Neural cell (in vitro differentiated cells): Measurements from ENCODE around the gene DCAF16. TPM values are rescaled to one million over a fixed set of nuclear protein-coding genes. Genes with fewer than 3 reads are reported as not detected.
"Not testable (repeated sequence)": the region's sequence is repeated elsewhere in the genome, so short reads cannot be mapped to it uniquely, and the experiment has no call there.

Experiments used
- H2AFZ ChIP-seq: fragments of 200-600, 300-800 bp; sonication (generic), shearing (Covaris generic); 2 replicates; pipeline ENCODE4 v1.6.0; 2014; ENCODE audit warnings: low read depth, mild to moderate bottlenecking, antibody characterized with exemption, low read length, moderate library complexity
- H3F3A ChIP-seq: fragments of 200-600 bp; shearing (Covaris generic); 2 replicates; pipeline ENCODE4 v1.6.1; 2016; ENCODE audit warnings: mild to moderate bottlenecking, moderate library complexity, mixed read lengths, antibody characterized with exemption, low read length; ENCODE audit not compliant: insufficient read depth, poor library complexity, severe bottlenecking
- H3K27ac ChIP-seq: fragments of 200-600, 300-800 bp; sonication (generic), shearing (Covaris generic); 2 replicates; pipeline ENCODE4 v1.5.1; 2014; ENCODE audit warnings: mild to moderate bottlenecking, low read length, moderate library complexity
- H3K27me3 ChIP-seq: fragments of 300-800, 200-600 bp; sonication (generic), shearing (Covaris generic); 2 replicates; pipeline ENCODE4 v1.6.0; 2014; ENCODE audit warnings: mild to moderate bottlenecking, low read depth, low read length, moderate library complexity; ENCODE audit not compliant: insufficient read depth
- H3K36me3 ChIP-seq: fragments of 300-800, 200-600 bp; sonication (generic), shearing (Covaris generic); 2 replicates; pipeline ENCODE4 v1.5.1; 2014; ENCODE audit warnings: mild to moderate bottlenecking, antibody characterized with exemption, low read length, moderate library complexity; ENCODE audit not compliant: insufficient read depth
- H3K4me2 ChIP-seq: fragments of 300-800, 200-600 bp; sonication (generic), shearing (Covaris generic); 2 replicates; pipeline ENCODE4 v1.6.0; 2014; ENCODE audit warnings: mild to moderate bottlenecking, low read length
- H3K4me3 ChIP-seq: fragments of 300-800, 200-600 bp; sonication (generic), shearing (Covaris generic); 2 replicates; pipeline ENCODE4 v1.5.1; 2014; ENCODE audit warnings: mild to moderate bottlenecking, low read length, moderate library complexity
- H3K79me2 ChIP-seq: fragments of 200-600 bp; shearing (Covaris generic); replicated peaks from 2 replicates; pipeline ENCODE4 v1.6.0; 2014; ENCODE audit warnings: mild to moderate bottlenecking, low read length, moderate library complexity; ENCODE audit not compliant: insufficient read depth
- H3K9ac ChIP-seq: fragments of 300-800, 200-600 bp; sonication (generic), shearing (Covaris generic); 2 replicates; pipeline ENCODE4 v1.6.1; 2016; ENCODE audit warnings: mild to moderate bottlenecking, low read length, mixed read lengths
- H3K9me2 ChIP-seq: fragments of 200-600 bp; shearing (Covaris generic); 2 replicates; pipeline ENCODE4 v1.6.1; 2016; ENCODE audit warnings: mild to moderate bottlenecking, low read length, mixed read lengths; ENCODE audit not compliant: insufficient read depth
- H3K9me3 ChIP-seq: fragments of 200-600, 300-800 bp; sonication (generic), shearing (Covaris generic); 2 replicates; pipeline ENCODE4 v1.6.1; 2016; ENCODE audit warnings: mild to moderate bottlenecking, mixed run types, low read length, moderate library complexity, mixed read lengths
- H4K20me1 ChIP-seq: fragments of 200-600 bp; shearing (Covaris generic); 2 replicates; pipeline ENCODE4 v1.6.1; 2016; ENCODE audit warnings: mild to moderate bottlenecking, mixed run types; ENCODE audit not compliant: insufficient read depth
- CTCF ChIP-seq: fragments of 450-650 bp; IDR thresholded peaks from 2 replicates; pipeline ENCODE4 v1.5.1; 2014; ENCODE audit warnings: antibody characterized with exemption, mild to moderate bottlenecking, moderate library complexity; ENCODE audit not compliant: poor library complexity, severe bottlenecking
- EP300 ChIP-seq: fragments of 450-650 bp; conservative IDR thresholded peaks from 2 replicates; pipeline ENCODE4 v1.6.1; 2014; ENCODE audit warnings: antibody characterized with exemption, mild to moderate bottlenecking, moderate library complexity; ENCODE audit not compliant: poor library complexity, severe bottlenecking
- EZH2 ChIP-seq: fragments of 200-600, 300-800 bp; shearing (Covaris generic), sonication (generic); IDR thresholded peaks from 2 replicates; pipeline ENCODE4 v1.6.1; 2014; ENCODE audit warnings: antibody characterized with exemption, low read length, borderline replicate concordance, mild to moderate bottlenecking; ENCODE audit not compliant: insufficient read depth, poor library complexity, severe bottlenecking
- MXI1 ChIP-seq: fragments of 450-650 bp; conservative IDR thresholded peaks from 2 replicates; pipeline ENCODE4 v1.6.1; 2014; ENCODE audit warnings: antibody characterized with exemption, mild to moderate bottlenecking; ENCODE audit not compliant: poor library complexity, severe bottlenecking
- POLR2AphosphoS5 ChIP-seq: IDR thresholded peaks from 2 replicates; pipeline ENCODE4 v1.6.1; 2012
- RAD21 ChIP-seq: fragments of 450-650 bp; conservative IDR thresholded peaks from 2 replicates; pipeline ENCODE4 v1.6.1; 2014; ENCODE audit warnings: antibody characterized with exemption, mild to moderate bottlenecking, moderate library complexity
- REST ChIP-seq: IDR thresholded peaks from 2 replicates; pipeline ENCODE4 v1.6.1; 2012; ENCODE audit warnings: borderline replicate concordance
- SMC3 ChIP-seq: fragments of 450-650 bp; conservative IDR thresholded peaks from 2 replicates; pipeline ENCODE4 v1.6.1; 2014; ENCODE audit warnings: antibody characterized with exemption, mild to moderate bottlenecking, moderate library complexity; ENCODE audit not compliant: poor library complexity
- TAF1 ChIP-seq: IDR thresholded peaks from 2 replicates; pipeline ENCODE4 v1.6.1; 2012; ENCODE audit warnings: low read depth
- polyA plus RNA-seq: library from polyadenylated mRNA; depleted of rRNA; stranded (reverse); fragments of >200 nt; gene quantifications from 2 replicates; pipeline ENCODE4 v1.2.3, GENCODE V29; 2014

DCAF16 gene
- polyA plus RNA-seq, 1 donor from 2014 or later: 41.3 TPM

GRCh38 chr4:17851959-17852358, 41.4 kb upstream of the DCAF16 start:
- Histone ChIP-seq H3K36me3 (no peaks in the 10 kb centered on the region), H3K4me2 (no peak overlapping the region), H4K20me1 (no peaks in the 10 kb centered on the region), H3K4me3 (no peak overlapping the region), H3K27me3 (no peaks in the 10 kb centered on the region), H3K9me3 (no peaks in the 10 kb centered on the region), H3K9me2 (no peaks in the 10 kb centered on the region), H3K79me2 (no peaks in the 10 kb centered on the region), H3K9ac (no peak overlapping the region), H3K27ac (no peak overlapping the region), H2AFZ (no peak overlapping the region), H3F3A (no peaks in the 10 kb centered on the region)
- no peak for TF ChIP-seq POLR2AphosphoS5
- no peak for TF ChIP-seq EZH2
- no peak for TF ChIP-seq CTCF
- no peak for TF ChIP-seq EP300
- TF ChIP-seq SMC3: no peak
- no peak for TF ChIP-seq RAD21

GRCh38 chr4:17850295-17850694, 39.7 kb upstream of the DCAF16 start:
- H3K4me3 ChIP-seq, H3K36me3 ChIP-seq, H3K79me2 ChIP-seq, H2AFZ ChIP-seq, H3K9ac ChIP-seq, H3K27ac ChIP-seq, H3K4me2 ChIP-seq, H4K20me1 ChIP-seq, H3K9me2 ChIP-seq, H3F3A ChIP-seq, H3K27me3 ChIP-seq, H3K9me3 ChIP-seq: not testable (repeated sequence)

- no peak overlapping the region for H3K4me3 ChIP-seq
- no peaks in the 10 kb centered on the region for H3K27me3 ChIP-seq
- no peaks in the 10 kb centered on the region for H3K9me3 ChIP-seq
- TF ChIP-seq SMC3 (no peak), MXI1 (no peak), CTCF (no peak), REST (no peak), POLR2AphosphoS5 (no peak), RAD21 (no peak), TAF1 (no peak), EZH2 (no peak), EP300 (no peak)
- no peaks in the 10 kb centered on the region for H3K79me2 ChIP-seq
- no peak overlapping the region for H3K4me2 ChIP-seq
- no peak overlapping the region for H3K27ac ChIP-seq
- H3F3A ChIP-seq: no peaks in the 10 kb centered on the region
- H3K9me2 ChIP-seq: no peaks in the 10 kb centered on the region
- H3K9ac ChIP-seq: no peak overlapping the region
- no peaks in the 10 kb centered on the region for H3K36me3 ChIP-seq
- no peaks in the 10 kb centered on the region for H4K20me1 ChIP-seq
- no peak overlapping the region for H2AFZ ChIP-seq
Observed at GRCh38 chr4:17846266-17846665, 35.7 kb upstream of the DCAF16 start.
